Lower leg skin (tissue), 4 donors: ENCODE data around the gene ZNF674. TPM values are rescaled to one million over a fixed set of nuclear protein-coding genes. Genes with fewer than 3 reads are reported as not detected.

Source experiments
- DNase-seq, 2 donors: peaks; one replicate each; pipeline ENCODE4 v3.0.0-alpha.2; 2019; ENCODE audit warnings: low spot score in 2 of 2
- H3K4me3 ChIP-seq: fragments of 200-600 bp; sonication (generic); 2 replicates; pipeline ENCODE4 v1.5.1; 2017; ENCODE audit warnings: mild to moderate bottlenecking, low read depth; ENCODE audit not compliant: poor library complexity, severe bottlenecking
- POLR2A ChIP-seq, 2 donors: fragments of 450-650 bp; IDR thresholded peaks; one replicate each; pipeline ENCODE4 v1.6.1; 2016 to 2017; ENCODE audit warnings: antibody characterized with exemption in 2 of 2, mild to moderate bottlenecking in 1 of 2, moderate library complexity in 1 of 2
- WGBS, 2 donors: methylation state at CpG; one replicate each; pipeline ENCODE4 v1.1.5; 2018; 5-methylcytosine and 5-hydroxymethylcytosine counted together
- intact Hi-C: fragments of 100-400 bp; cut with DNase I; formaldehyde crosslinking; loops from one replicate; pipeline ENCODE4 v1.15.0; 2023; ENCODE audit warnings: low total_unique reads
- total RNA-seq, 4 donors: library from RNA; depleted of rRNA; stranded (reverse); fragments of >200 nt; gene quantifications; one replicate each; pipeline ENCODE4 v1.1.0, GENCODE V29; 2016
- TF ChIP-seq, protein P1 (sequence below), 3 donors: fragments of 450-650 bp; IDR thresholded peaks; one replicate each; pipeline ENCODE4 v1.5.1; 2016; ENCODE audit warnings: antibody characterized with exemption in 3 of 3, mild to moderate bottlenecking in 3 of 3, moderate library complexity in 2 of 3

Gene ZNF674
- total RNA-seq, 4 donors from 2014 or later, result 0.76 to 2.3 (median 2.0) TPM

DNA sequence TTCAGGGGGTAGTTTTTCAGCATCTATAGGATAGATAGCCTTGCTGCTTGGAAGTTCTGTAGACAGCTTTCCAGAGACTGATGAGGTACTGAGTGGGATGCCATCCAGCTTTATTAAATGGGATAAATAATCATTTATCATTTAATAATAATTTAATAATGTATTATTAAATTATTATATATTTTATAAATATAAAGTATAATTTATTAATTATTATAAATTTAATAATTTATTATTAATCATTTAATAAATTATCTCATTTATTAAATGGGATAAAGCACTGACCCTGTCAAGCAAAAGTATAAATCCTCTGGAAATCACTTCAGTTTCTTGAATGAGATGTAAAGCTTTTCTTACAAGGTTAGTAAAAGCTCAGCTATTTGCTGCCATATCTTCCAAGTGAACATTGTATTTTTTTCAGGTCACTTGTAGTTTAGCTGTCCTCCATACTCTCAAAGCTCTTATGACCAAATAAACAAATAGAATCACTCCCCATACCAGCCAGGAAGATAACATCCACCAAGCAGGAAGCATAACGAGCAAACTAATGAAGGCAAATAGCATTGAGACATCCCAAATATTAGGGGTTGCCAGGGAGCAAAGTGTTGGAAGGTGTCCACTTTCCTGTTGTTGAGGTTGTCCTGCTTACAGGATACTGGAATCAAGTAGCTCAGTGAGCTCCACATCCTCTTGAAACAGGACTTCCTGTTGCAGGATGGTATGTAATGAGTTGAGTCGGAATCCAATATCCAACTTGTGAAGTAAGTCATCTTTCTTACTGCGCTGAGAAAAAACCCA, 88.9 kb downstream of the ZNF674 start:
- intact Hi-C loops, result no loop called here
- H3K4me3 ChIP-seq, result no peak overlapping the region
- WGBS, 2 donors, result 68% methylated on average over 3 of the region's 3 CpGs
- TF ChIP-seq POLR2A (IDR thresholded peaks at IDR 0.05), result no peak
- TF ChIP-seq, protein P1, sequence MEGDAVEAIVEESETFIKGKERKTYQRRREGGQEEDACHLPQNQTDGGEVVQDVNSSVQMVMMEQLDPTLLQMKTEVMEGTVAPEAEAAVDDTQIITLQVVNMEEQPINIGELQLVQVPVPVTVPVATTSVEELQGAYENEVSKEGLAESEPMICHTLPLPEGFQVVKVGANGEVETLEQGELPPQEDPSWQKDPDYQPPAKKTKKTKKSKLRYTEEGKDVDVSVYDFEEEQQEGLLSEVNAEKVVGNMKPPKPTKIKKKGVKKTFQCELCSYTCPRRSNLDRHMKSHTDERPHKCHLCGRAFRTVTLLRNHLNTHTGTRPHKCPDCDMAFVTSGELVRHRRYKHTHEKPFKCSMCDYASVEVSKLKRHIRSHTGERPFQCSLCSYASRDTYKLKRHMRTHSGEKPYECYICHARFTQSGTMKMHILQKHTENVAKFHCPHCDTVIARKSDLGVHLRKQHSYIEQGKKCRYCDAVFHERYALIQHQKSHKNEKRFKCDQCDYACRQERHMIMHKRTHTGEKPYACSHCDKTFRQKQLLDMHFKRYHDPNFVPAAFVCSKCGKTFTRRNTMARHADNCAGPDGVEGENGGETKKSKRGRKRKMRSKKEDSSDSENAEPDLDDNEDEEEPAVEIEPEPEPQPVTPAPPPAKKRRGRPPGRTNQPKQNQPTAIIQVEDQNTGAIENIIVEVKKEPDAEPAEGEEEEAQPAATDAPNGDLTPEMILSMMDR (IDR thresholded peaks at IDR 0.05), result no peak
- DNase-seq, result no peak

Other genes starting within 250 kb of the ZNF674 start
- 10 to 100 TPM; 11.5 to 36.4 (median 19.6) TPM for gene CHST7, start 28.3 kb upstream of the ZNF674 start, total RNA-seq
- gene SLC9A7, start 213.7 kb upstream of the ZNF674 start, total RNA-seq, result 1 to 10 TPM; 3.6 to 10.0 (median 6.8) TPM